Lower leg skin (tissue), 3 donors: ENCODE results near the gene SPON2.

ENCODE experiments used
- POLR2A ChIP-seq, 2 donors: fragments of 450-650 bp; IDR thresholded peaks; one replicate each; pipeline ENCODE4 v1.6.1; 2016 to 2017; ENCODE audit warnings: antibody characterized with exemption in 2 of 2, mild to moderate bottlenecking in 1 of 2, moderate library complexity in 1 of 2
- TF ChIP-seq, protein P1 (sequence below), 3 donors: fragments of 450-650 bp; IDR thresholded peaks; one replicate each; pipeline ENCODE4 v1.5.1; 2016; ENCODE audit warnings: antibody characterized with exemption in 3 of 3, mild to moderate bottlenecking in 3 of 3, moderate library complexity in 2 of 3

DNA sequence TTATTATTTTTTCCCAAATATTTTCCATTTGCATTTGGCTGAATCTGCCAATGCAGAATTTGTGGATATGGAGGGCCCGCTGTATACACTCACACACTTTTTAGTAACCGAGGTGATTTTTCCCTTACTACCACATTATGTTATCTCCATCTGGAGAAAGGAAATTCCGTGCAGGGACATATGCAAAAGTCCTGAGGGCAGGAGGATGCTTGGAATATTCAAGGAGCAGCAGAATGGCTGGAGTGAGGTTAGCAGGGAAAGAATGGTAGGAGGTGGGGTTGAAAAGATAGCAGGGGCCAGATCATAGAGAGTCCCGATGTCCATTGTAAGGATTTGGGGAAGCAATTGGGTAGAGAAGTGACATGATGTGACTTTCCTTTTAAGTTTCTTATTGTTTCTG lies 47.6 kb downstream of the SPON2 start:
- no peak for TF ChIP-seq POLR2A (IDR thresholded peaks at IDR 0.05)
- TF ChIP-seq, protein P1, sequence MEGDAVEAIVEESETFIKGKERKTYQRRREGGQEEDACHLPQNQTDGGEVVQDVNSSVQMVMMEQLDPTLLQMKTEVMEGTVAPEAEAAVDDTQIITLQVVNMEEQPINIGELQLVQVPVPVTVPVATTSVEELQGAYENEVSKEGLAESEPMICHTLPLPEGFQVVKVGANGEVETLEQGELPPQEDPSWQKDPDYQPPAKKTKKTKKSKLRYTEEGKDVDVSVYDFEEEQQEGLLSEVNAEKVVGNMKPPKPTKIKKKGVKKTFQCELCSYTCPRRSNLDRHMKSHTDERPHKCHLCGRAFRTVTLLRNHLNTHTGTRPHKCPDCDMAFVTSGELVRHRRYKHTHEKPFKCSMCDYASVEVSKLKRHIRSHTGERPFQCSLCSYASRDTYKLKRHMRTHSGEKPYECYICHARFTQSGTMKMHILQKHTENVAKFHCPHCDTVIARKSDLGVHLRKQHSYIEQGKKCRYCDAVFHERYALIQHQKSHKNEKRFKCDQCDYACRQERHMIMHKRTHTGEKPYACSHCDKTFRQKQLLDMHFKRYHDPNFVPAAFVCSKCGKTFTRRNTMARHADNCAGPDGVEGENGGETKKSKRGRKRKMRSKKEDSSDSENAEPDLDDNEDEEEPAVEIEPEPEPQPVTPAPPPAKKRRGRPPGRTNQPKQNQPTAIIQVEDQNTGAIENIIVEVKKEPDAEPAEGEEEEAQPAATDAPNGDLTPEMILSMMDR (IDR thresholded peaks at IDR 0.05): no peak
